GM12878 (cell line): ENCODE results near the gene RPLP1. TPM values are rescaled to one million over a fixed set of nuclear protein-coding genes. Genes with fewer than 3 reads are reported as not detected.

Source experiments
- ATAC-seq: fragments of 200-7000 bp; cut with Tn5 transposase; 3 replicates; pipeline ENCODE4 v1.9.1; 2020; ENCODE audit warnings: mild to moderate bottlenecking, moderate library complexity
- BruUV-seq: library from RNA; stranded (reverse); fragments of 400-500 nt; replicated peaks from 2 replicates; lab custom pipeline; 2021; lab: Mats Ljungman, UMichigan
- CTCF ChIA-PET: fragments of 300-600 bp; sonication (Branson Sonifier 250); formaldehyde crosslinking; extraction: SDS; loops from one replicate; lab custom pipeline; 2021; ENCODE audit warnings: inconsistent platforms; lab: Yijun Ruan, JAX
- POLR2A ChIA-PET: fragments of 350-600 bp; formaldehyde crosslinking; extraction: SDS; loops from one replicate; lab custom pipeline; 2021; ENCODE audit warnings: inconsistent platforms; lab: Charles Lee
- RAD21 ChIA-PET: fragments of 300-600 bp; sonication (Branson Sonifier 250); formaldehyde crosslinking; loops from one replicate; lab custom pipeline; 2023; ENCODE audit warnings: antibody characterized with exemption; ENCODE audit not compliant: unreplicated experiment; lab: Charles Lee
- SMC1A ChIA-PET: fragments of 300-600 bp; sonication (Branson Sonifier 250); formaldehyde crosslinking; loops from one replicate; lab custom pipeline; 2023; ENCODE audit not compliant: unreplicated experiment, uncharacterized antibody; lab: Charles Lee
- DNase-seq: peaks from one replicate; pipeline ENCODE4 v3.0.0-alpha.2; 2011; ENCODE audit warnings: low read depth, low spot score
- FAIRE-seq: peaks from 3 replicates; lab custom pipeline; 2011; peaks lifted over from hg19 to GRCh38; lab: Jason Lieb, UNC
- H2AFZ ChIP-seq: 2 replicates; pipeline ENCODE4 v1.6.0; 2011; ENCODE audit warnings: low read depth, low read length, control low read depth; ENCODE audit not compliant: control insufficient read depth
- H3K27ac ChIP-seq: 2 replicates; pipeline ENCODE4 v1.5.1; 2011; ENCODE audit warnings: control low read depth; ENCODE audit not compliant: control insufficient read depth, insufficient read depth
- H3K27me3 ChIP-seq, 2 experiments: replicated peaks in 1 of 2; 2 replicates each; pipeline versions ENCODE4 v1.6.0 to v1.6.1; 2011; ENCODE audit warnings: low read length in 1 of 2; ENCODE audit not compliant: control insufficient read depth in 2 of 2, insufficient read depth in 2 of 2
- H3K36me3 ChIP-seq, 2 experiments: 2 replicates each; pipeline ENCODE4 v1.5.1; 2011; ENCODE audit warnings: low read length in 1 of 2; ENCODE audit not compliant: control insufficient read depth in 2 of 2, insufficient read depth in 2 of 2
- H3K4me1 ChIP-seq: 2 replicates; pipeline ENCODE4 v1.6.1; 2011; ENCODE audit warnings: mild to moderate bottlenecking, low read length, moderate library complexity, mixed read lengths; ENCODE audit not compliant: control insufficient read depth, insufficient read depth
- H3K4me2 ChIP-seq: 2 replicates; pipeline ENCODE4 v1.6.0; 2011; ENCODE audit warnings: control low read depth; ENCODE audit not compliant: control insufficient read depth, insufficient read depth
- H3K4me3 ChIP-seq: fragments of 200-600 bp; sonication (generic); 2 replicates; pipeline ENCODE4 v1.5.1; 2016
- H3K79me2 ChIP-seq: 2 replicates; pipeline ENCODE4 v1.6.0; 2011; ENCODE audit warnings: low read length; ENCODE audit not compliant: control insufficient read depth, insufficient read depth
- H3K9ac ChIP-seq: 2 replicates; pipeline ENCODE4 v1.8.0; 2011; ENCODE audit warnings: low read length, control low read depth, mixed read lengths; ENCODE audit not compliant: control insufficient read depth, insufficient read depth
- H3K9me3 ChIP-seq: replicated peaks from 3 replicates; pipeline ENCODE4 v1.5.1; 2011; ENCODE audit warnings: mild to moderate bottlenecking, low read length; ENCODE audit not compliant: control insufficient read depth, insufficient read depth
- H4K20me1 ChIP-seq: 2 replicates; pipeline ENCODE4 v1.6.0; 2011; ENCODE audit not compliant: control insufficient read depth, insufficient read depth
- ATF3 ChIP-seq: IDR thresholded peaks from 2 replicates; pipeline ENCODE4 v1.6.1; 2011; ENCODE audit warnings: low read depth, mild to moderate bottlenecking, low read length, moderate library complexity, borderline replicate concordance; ENCODE audit errors: extremely low read depth
- BACH1 ChIP-seq: fragments of 450-650 bp; IDR thresholded peaks from 2 replicates; pipeline ENCODE4 v1.6.1; 2017; ENCODE audit warnings: mild to moderate bottlenecking, borderline replicate concordance
- DPF2 ChIP-seq: fragments of 450-650 bp; IDR thresholded peaks from 2 replicates; pipeline ENCODE4 v1.6.1; 2017; ENCODE audit warnings: mild to moderate bottlenecking
- ESRRA ChIP-seq: IDR thresholded peaks from 2 replicates; pipeline ENCODE4 v1.6.1; 2012; ENCODE audit warnings: mild to moderate bottlenecking, low read length, improper control_type of control experiment
- FOXK2 ChIP-seq: fragments of 450-650 bp; IDR thresholded peaks from 2 replicates; pipeline ENCODE4 v1.6.1; 2017; ENCODE audit warnings: mild to moderate bottlenecking, moderate library complexity
- HDAC2 ChIP-seq: fragments of 200-600 bp; sonication (generic); IDR thresholded peaks from 2 replicates; pipeline ENCODE4 v1.6.1; 2017
- HSF1 ChIP-seq: fragments of 150-350 bp; IDR thresholded peaks from 2 replicates; pipeline ENCODE4 v1.6.1; 2014; ENCODE audit warnings: mild to moderate bottlenecking, low read depth, low read length
- IKZF1 ChIP-seq: fragments of 450-650 bp; conservative IDR thresholded peaks from 2 replicates; pipeline ENCODE4 v1.6.1; 2017; ENCODE audit warnings: antibody characterized with exemption, mild to moderate bottlenecking
- SUPT20H ChIP-seq: IDR thresholded peaks from 2 replicates; pipeline ENCODE4 v1.6.1; 2011; ENCODE audit warnings: low read depth, mild to moderate bottlenecking, low read length, moderate library complexity, borderline replicate concordance; ENCODE audit not compliant: control insufficient read depth
- ZNF622 ChIP-seq: fragments of 450-650 bp; IDR thresholded peaks from 2 replicates; pipeline ENCODE4 v1.6.1; 2017; ENCODE audit warnings: mild to moderate bottlenecking, inconsistent platforms
- ZZZ3 ChIP-seq: IDR thresholded peaks from 2 replicates; pipeline ENCODE4 v1.6.1; 2011; ENCODE audit warnings: low read depth; ENCODE audit not compliant: control insufficient read depth, insufficient read length
- WGBS: methylation state at CpG from one replicate; pipeline ENCODE4 v1.1.6; 2016; ENCODE audit warnings: low lambda C conversion rate; ENCODE audit not compliant: insufficient replicate concordance, insufficient coverage; ENCODE audit errors: missing lambda C conversion rate; 5-methylcytosine and 5-hydroxymethylcytosine counted together
- in situ Hi-C: fragments of 300-500 bp; cut with MboI; formaldehyde crosslinking; loops from 9 replicates; pipeline ENCODE4 v1.14.3; 2018; ENCODE audit warnings: mixed read lengths
- intact Hi-C: fragments of 100-400 bp; cut with micrococcal nuclease; formaldehyde crosslinking; loops from one replicate; pipeline ENCODE4 v1.14.2; 2022; ENCODE audit not compliant: unreplicated experiment
- polyA plus RNA-seq, 11 experiments: library from polyadenylated mRNA; depleted of rRNA in 4 of 11; unstranded in 6 of 11; stranded (reverse) in 5 of 11; fragments of >200 nt; fragmentation: Nextera tagmentation in 4 of 11; fragmentation: Illumina TruSeq in 1 of 11; extraction: Ambion mirVana in 4 of 11; extraction: Trizol in 1 of 11; gene quantifications; 1 replicate in 1 of 11; 2 replicates in 10 of 11; pipeline versions ENCODE4 v1.2.1 to v1.2.3, GENCODE V29; 2011 to 2016; ENCODE audit warnings: inconsistent platforms in 2 of 11, missing spikeins in 2 of 11, low read depth in 1 of 11
- total RNA-seq, 4 experiments: library from RNA; depleted of rRNA in 3 of 4; stranded (reverse); fragments of >200 nt in 3 of 4; fragmentation: Illumina TruSeq in 1 of 4; extraction: Trizol in 1 of 4; gene quantifications; 2 replicates each; pipeline versions ENCODE4 v1.2.1 to v1.2.3, GENCODE V29; 2013 to 2021
- TF ChIP-seq, protein P1 (sequence below): IDR thresholded peaks from 2 replicates; pipeline ENCODE4 v1.6.1; 2011; ENCODE audit warnings: borderline replicate concordance, low read depth, mild to moderate bottlenecking, moderate library complexity, low read length; ENCODE audit not compliant: insufficient read depth, poor library complexity, severe bottlenecking
- TF ChIP-seq, protein P2 (sequence below): IDR thresholded peaks from 2 replicates; pipeline ENCODE4 v1.6.1; 2012; ENCODE audit warnings: low read depth, low read length, improper control_type of control experiment
- TF ChIP-seq, protein P3 (sequence below): fragments of 450-650 bp; IDR thresholded peaks from 2 replicates; pipeline ENCODE4 v1.6.1; 2017; ENCODE audit warnings: mild to moderate bottlenecking, moderate library complexity

RPLP1 gene
- total and polyA plus RNA-seq, 10 of the 15 experiments (the other 5 are each of a cell fraction or from before 2014, with no cell fraction given) = 217 to 3,098 (median 1,664) TPM

- SMC1A ChIA-PET = no interaction called here
- ATAC-seq = no peak
- TF ChIP-seq, protein P1, sequence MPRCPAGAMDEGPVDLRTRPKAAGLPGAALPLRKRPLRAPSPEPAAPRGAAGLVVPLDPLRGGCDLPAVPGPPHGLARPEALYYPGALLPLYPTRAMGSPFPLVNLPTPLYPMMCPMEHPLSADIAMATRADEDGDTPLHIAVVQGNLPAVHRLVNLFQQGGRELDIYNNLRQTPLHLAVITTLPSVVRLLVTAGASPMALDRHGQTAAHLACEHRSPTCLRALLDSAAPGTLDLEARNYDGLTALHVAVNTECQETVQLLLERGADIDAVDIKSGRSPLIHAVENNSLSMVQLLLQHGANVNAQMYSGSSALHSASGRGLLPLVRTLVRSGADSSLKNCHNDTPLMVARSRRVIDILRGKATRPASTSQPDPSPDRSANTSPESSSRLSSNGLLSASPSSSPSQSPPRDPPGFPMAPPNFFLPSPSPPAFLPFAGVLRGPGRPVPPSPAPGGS = no peak
- TF ChIP-seq ZZZ3 = no peak
- TF ChIP-seq BACH1 = no peak
- TF ChIP-seq, protein P2, sequence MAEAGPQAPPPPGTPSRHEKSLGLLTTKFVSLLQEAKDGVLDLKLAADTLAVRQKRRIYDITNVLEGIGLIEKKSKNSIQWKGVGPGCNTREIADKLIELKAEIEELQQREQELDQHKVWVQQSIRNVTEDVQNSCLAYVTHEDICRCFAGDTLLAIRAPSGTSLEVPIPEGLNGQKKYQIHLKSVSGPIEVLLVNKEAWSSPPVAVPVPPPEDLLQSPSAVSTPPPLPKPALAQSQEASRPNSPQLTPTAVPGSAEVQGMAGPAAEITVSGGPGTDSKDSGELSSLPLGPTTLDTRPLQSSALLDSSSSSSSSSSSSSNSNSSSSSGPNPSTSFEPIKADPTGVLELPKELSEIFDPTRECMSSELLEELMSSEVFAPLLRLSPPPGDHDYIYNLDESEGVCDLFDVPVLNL = no peak
- TF ChIP-seq ZNF622 = no peak
- no peak for TF ChIP-seq ESRRA
- TF ChIP-seq SUPT20H = no peak
- TF ChIP-seq IKZF1 = no peak
- TF ChIP-seq, protein P3, sequence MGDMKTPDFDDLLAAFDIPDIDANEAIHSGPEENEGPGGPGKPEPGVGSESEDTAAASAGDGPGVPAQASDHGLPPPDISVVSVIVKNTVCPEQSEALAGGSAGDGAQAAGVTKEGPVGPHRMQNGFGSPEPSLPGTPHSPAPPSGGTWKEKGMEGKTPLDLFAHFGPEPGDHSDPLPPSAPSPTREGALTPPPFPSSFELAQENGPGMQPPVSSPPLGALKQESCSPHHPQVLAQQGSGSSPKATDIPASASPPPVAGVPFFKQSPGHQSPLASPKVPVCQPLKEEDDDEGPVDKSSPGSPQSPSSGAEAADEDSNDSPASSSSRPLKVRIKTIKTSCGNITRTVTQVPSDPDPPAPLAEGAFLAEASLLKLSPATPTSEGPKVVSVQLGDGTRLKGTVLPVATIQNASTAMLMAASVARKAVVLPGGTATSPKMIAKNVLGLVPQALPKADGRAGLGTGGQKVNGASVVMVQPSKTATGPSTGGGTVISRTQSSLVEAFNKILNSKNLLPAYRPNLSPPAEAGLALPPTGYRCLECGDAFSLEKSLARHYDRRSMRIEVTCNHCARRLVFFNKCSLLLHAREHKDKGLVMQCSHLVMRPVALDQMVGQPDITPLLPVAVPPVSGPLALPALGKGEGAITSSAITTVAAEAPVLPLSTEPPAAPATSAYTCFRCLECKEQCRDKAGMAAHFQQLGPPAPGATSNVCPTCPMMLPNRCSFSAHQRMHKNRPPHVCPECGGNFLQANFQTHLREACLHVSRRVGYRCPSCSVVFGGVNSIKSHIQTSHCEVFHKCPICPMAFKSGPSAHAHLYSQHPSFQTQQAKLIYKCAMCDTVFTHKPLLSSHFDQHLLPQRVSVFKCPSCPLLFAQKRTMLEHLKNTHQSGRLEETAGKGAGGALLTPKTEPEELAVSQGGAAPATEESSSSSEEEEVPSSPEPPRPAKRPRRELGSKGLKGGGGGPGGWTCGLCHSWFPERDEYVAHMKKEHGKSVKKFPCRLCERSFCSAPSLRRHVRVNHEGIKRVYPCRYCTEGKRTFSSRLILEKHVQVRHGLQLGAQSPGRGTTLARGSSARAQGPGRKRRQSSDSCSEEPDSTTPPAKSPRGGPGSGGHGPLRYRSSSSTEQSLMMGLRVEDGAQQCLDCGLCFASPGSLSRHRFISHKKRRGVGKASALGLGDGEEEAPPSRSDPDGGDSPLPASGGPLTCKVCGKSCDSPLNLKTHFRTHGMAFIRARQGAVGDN = no peak
- TF ChIP-seq DPF2 = no peak
- TF ChIP-seq HDAC2 = no peak
- TF ChIP-seq ATF3 = no peak
- TF ChIP-seq FOXK2 = no peak
- no peak for TF ChIP-seq HSF1
Observed at GRCh38 chr15:69501456-69501855, 48.8 kb downstream of the RPLP1 start.

More at GRCh38 chr15:69501456-69501855, 48.8 kb downstream of the RPLP1 start:
- BruUV-seq = no TSS peak
- H3K27ac ChIP-seq = no peak overlapping the region
- H3K79me2 ChIP-seq = no peaks in the 10 kb centered on the region
- intact Hi-C loops = no loop called here
- no peaks in the 10 kb centered on the region for H3K36me3 ChIP-seq
- no peak overlapping the region for H3K4me2 ChIP-seq
- H3K4me1 ChIP-seq = no peaks in the 10 kb centered on the region
- peaks cover 0 to 3% of the 10 kb centered on the region in 2 experiments; a peak in 1 of 4 replicates for H3K27me3 ChIP-seq
- CTCF ChIA-PET = interaction anchor here (1.5 to 2.3 kb wide), 2 partner anchors 22 to 39 kb away, joined by 3 to 8 read pairs; no protein-coding TSS in a partner anchor
- DNase-seq (no peak), FAIRE-seq (no peak)
- no peaks in the 10 kb centered on the region for H3K9me3 ChIP-seq
- no peaks in the 10 kb centered on the region; the same call in 1 of the 2 replicates for H4K20me1 ChIP-seq
- POLR2A ChIA-PET = interaction anchor here (0.6 kb wide), 1 partner anchor 1426 kb away, joined by 5 read pairs; no protein-coding TSS in a partner anchor
- RAD21 ChIA-PET = no interaction called here
- 54% methylated on average over 8 of the region's 8 CpGs for WGBS
- in situ Hi-C loops = no loop called here
- no peak overlapping the region for H2AFZ ChIP-seq
- H3K4me3 ChIP-seq = no peak overlapping the region
- no peak overlapping the region for H3K9ac ChIP-seq
